HK-2 (cell line): ENCODE measurements around the gene UAP1L1.

Experiments
- DNase-seq: peaks from one replicate; pipeline ENCODE4 v3.0.0-alpha.2; 2018; ENCODE audit not compliant: unreplicated experiment

Gene UAP1L1

DNA sequence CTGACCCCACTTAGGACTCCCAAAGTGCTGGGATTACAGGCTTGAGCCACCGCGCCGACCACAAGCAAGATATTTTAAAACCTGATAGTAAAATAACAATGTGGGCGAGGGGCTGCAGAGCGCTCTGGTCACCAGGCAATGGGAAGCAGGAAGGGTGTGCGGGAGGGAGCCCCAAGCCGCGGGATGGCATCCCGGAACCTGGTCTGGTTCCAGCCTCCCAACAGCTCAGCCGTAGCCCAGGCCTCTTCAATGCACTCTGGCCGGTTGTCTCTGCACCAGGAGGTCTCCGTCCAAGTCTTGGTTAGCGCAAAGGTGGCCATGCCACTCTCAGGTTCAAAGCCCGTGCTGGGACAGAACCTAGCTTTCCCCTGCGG is 694 bp upstream of the UAP1L1 start:
- no peak for DNase-seq

DNA sequence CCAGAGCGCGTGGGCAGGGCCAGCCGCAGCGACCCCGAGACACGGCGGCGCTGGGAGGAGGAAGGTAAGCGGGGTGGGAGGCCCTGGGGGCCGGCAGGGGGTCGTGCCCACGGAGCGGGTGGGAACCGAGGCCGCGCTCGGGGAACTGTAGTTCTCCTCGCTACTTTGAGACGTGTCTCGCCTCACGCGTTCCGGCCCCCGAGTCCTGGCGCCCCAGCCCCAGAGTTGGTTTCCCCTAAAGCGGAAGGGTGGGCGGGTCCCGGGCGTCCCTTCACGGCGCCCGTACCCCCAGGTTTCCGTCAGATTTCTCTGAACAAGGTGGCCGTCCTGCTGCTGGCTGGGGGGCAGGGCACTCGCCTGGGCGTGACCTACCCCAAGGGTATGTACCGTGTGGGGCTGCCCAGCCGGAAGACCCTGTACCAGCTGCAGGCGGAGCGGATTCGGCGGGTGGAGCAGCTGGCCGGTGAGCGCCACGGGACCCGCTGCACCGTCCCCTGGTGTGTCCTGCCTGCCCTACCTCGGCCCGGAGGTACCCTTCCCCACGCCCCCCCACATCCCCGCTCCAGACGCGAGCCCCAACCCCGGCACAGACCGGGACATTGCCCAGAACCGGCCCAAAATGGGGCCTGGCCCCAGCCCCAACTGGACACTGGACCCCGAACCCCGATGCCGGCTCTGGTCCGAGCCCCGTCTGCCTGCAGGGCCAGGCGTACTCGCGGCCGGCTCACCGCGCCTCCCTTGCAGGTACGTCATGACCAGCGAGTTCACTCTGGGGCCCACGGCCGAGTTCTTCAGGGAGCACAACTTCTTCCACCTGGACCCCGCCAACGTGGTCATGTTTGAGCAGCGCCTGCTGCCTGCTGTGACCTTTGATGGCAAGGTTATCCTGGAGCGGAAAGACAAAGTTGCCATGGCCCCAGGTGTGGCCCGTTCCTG is 709 bp downstream of the UAP1L1 start:
- DNase-seq, result no peak

DNA sequence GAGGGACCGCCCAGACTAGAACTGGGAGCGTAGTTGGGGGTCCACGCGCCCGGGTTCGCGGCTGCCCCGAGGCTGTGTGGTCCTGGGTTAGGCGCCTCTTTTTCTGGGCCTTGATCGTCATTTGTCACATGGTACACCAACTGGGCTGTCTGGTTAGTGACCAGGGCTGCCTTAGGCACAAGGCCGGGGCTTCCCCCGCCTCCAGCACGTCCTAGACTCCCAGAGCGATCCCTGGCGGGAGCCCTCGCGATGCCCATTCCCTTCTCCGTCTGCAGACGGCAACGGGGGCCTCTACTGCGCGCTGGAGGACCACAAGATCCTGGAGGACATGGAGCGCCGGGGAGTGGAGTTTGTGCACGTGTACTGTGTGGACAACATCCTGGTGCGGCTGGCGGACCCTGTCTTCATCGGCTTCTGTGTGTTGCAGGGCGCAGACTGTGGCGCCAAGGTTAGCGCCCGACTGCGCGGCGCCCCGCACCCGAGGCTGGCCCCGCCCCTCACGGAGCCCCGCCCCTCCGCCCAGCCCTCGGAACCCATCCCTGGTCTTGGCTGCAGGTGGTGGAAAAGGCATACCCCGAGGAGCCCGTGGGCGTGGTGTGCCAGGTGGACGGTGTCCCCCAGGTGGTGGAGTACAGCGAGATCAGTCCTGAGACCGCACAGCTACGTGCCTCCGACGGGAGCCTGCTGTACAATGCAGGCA is 1.5 kb downstream of the UAP1L1 start:
- no peak for DNase-seq

DNA sequence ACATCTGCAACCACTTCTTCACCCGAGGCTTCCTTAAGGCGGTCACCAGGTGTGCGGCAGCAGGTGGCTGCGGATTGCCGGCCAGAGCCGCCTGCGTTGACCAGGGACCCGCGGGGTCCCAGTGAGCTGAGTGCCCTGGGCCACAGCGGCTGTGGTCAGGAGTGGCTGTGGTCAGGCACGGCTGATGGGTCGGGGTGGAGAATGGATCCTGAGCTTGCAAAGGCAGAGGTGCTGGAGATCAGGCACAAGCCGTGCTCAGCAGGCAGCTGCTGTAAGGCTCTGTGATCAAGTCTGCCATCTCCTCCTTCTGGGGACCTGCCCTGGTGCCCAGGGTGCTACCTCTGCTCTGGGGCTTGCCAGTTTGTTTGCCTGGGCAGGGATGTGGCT is 2.1 kb downstream of the UAP1L1 start:
- DNase-seq, result no peak

DNA sequence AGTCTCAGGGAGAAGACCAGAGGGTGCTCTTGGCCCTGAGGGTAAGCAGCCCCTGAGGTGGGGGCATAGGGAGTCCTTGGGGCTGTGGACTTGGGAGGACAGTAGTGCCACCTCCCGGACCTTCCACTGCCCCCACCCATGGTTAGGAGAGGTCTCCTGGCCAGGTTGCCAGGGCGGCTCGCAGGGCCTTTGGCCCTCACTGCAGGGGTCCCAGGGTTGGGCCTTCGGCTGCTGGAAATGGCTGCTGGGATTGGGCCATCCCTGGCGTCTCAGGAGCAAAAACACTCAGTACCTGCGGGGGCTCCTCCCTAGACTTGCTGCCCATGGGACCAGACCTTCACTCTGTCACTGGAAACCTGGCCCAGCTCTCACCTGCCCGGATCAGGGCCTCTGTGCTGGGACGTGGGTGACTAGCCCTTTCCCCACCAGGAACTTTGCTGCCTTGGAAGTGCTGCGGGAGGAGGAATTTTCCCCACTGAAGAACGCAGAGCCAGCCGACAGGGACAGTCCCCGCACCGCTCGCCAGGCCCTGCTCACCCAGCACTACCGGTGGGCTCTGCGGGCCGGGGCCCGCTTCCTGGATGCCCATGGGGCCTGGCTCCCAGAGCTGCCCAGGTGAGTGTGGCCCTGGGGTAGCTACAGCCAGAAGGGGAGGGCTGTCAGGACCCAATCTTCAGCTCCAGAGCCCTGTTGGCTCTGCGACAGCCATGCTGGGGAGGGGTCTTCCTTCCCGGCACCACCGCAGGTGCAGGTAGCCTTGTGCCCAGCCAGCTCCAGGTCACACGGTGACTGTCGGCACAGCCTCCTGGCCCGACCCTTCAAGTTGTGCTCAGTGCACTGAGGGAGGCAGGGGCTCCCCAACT is 3.2 kb downstream of the UAP1L1 start:
- DNase-seq, result no peak

DNA sequence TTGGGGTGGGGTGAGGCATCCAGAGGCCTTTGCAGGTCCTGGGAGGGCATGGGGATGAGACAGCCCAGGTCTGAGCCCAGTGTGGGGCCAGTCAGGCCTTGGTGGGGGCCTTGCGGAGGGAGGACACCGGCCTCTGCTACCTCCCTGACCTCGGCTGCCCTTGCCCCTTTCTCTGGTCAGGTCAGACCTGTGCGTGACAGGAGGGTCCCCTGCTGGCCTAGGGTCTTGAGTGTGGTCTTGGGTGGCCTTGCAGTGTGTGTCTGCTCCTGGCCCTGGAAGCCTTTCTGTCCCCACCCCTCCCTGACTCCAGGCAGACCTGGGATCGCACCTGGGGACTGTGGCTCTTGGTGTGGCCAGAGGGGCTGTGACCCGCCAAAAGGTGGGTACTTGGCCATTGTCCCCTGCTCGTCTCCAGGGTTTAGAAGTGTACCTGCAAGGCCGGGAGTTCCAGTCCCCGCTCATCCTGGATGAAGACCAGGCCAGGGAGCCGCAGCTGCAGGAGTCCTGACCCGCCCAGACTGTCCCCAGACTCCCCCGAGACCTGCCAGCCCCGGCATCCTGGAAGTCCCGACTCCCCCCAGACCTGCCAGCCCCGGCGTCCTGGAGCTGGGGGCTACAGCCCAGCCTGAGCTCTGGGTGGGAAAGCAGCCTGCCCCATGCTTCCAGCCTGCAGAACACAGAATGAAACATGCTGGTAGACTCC is 5.1 kb downstream of the UAP1L1 start:
- no peak for DNase-seq

DNA sequence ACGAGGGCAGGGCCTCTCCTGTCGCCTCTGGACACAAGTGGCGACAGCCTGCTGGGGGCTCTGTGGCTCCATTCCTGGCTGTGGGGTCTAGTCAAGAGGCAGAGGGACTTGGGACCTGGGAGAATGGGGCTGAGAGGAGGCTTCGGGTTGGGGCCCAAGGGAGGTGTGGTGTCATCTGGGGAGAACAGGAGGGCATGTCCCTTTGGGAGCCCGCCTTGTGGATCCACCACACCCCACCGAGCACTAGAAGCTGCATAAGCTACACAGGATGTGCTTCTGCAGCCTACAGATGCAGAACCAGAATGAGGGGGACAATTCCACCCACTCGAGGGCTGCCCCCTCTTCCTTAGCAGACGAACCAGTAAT is 5.6 kb downstream of the UAP1L1 start:
- no peak for DNase-seq

DNA sequence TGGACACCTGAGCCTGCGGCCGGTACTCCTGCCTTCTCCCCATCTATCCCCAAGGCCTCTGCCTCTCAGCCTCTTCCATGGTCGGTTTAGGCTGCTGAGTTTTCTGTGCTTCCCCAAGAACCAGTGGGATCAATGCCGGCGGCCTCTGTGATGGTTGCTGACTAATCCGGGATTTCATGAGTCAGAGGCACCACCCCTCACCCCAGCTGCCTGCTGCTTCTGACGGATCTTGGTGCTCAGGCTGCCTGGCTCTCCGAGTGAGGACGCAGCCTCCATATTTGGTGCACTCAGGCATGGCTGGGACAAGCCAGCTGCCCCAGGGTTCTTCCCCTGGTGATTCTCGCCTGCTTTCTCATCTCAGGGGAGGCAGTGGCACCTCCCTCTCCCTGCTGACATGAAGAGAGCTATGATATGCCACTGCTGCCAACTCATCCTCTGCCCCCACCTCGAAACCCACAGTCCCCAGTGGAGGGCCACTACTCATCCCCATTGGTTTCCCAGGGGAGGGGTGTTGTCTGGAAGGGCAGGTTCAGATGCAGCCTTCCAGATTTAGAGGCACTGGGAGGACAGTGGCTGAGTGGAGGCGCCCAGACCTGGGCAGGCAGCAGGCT is 6.2 kb downstream of the UAP1L1 start:
- peak; percentile 98 for DNase-seq

DNA sequence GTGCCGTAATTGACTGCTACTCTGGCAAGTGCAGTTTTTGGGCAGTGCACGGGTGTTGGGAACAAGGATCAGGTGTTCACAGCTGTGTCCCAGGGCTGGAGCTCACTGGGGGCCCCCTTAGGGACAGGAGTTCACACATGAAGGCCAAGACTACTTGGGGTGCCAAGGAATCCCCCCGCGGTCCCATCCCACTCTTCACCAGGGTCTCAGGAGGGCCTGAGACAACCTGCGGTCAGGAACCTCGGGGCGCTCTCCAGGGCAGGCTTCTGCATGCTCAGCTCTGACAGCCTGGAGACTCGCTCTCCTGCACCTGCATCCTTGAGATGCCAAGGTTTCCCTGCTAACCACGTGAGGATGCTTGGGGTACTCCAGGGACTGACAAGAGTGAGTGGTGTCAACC is 7.2 kb downstream of the UAP1L1 start:
- no peak for DNase-seq

DNA sequence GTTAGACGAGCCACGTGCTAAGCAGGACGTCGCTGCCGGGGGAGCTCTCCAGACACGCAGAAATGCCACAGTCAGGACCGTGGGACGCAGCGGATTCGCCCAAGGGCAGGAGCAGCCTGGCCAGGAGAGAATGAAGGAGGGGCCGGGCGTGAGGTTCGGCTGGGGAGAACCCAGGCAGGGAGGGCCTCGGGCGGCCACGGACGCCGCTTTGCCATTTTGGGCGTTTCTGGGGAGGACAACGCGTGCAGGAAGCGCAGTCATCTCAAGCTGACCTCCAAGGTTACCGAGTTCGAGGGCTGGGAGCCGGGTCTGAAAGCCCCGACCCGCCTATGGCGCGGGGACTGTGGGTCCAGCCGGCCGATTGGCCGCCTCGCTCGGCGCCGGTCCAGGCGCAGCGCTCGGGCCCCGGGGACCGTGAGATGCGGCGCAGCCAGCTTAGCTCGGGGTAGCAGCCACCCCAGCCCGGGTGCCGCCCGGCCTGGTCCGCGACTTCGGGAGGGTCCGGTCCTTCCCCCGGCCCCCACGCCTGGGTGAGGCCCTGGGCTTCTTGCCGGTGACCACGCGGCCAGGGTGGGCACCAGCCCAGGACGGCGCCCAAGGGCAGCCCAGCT is 8.7 kb downstream of the UAP1L1 start:
- peak; percentile 63 for DNase-seq

DNA sequence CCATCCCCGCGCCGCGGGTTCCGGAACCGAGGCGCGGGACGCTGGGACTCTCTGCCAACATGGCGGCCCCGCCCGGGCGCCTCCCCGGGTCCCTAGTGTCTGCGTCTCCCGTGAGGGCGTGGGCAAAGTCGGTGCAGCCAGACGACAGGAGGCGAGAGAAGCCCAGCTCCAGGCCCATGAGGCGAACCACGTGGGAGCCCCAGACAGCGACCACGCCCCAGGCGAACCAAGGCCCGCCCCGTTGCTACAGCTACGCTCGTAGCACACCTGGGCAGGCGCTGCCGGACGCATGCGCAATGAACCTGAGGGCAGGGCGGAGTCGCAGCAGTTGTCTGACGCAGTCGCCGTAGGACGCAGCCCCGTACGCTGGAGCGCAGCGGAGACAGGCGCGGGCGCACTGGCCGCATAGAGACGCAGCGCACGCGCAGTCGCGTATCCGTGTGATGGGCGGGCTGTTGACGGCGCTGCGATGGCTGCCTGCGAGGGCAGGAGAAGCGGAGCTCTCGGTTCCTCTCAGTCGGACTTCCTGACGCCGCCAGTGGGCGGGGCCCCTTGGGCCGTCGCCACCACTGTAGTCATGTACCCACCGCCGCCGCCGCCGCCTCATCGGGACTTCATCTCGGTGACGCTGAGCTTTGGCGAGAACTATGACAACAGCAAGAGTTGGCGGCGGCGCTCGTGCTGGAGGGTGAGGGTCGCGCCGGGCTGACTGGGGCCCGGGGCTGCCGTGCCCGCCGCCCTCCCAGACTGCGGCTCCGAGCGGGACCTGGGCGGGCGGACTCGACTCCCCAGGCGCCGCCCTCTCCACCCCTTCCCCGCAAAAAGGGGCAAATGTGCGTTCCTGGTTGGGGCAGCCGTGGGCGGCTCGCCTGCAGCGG is 9.5 kb downstream of the UAP1L1 start, which contains the start of gene MAN1B1:
TSS of gene MAN1B1 (plus strand) at position 455 of the 878 bp plus-strand sequence. CDS start at position 470, 15 bp downstream.
- peak; percentile 100 for DNase-seq

DNA sequence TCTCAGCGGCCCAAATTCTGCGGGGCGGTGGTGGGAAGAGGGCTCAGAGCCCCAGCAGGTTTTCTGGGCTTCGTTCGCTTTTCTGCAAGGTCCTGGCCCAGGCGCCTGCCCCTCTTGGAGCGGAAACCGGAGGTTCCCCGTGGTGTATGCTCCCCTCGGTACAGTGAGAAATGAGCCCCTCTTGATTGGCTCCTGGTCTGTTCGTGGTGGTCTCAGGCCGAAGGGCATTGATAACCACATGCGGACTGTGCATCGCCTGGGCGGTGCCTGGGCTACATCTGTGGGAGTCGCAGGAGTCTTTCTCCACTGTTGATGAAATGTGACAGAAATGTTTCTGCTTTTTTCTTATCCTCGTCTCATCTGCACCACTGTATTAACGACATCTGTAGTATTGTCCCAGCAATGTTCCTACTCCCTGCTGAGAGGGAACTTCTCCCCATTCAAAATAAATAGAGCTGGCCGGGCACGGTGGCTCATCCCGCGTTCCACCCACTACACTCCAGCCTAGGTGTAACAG is 10.2 kb downstream of the UAP1L1 start:
- DNase-seq, result no peak

DNA sequence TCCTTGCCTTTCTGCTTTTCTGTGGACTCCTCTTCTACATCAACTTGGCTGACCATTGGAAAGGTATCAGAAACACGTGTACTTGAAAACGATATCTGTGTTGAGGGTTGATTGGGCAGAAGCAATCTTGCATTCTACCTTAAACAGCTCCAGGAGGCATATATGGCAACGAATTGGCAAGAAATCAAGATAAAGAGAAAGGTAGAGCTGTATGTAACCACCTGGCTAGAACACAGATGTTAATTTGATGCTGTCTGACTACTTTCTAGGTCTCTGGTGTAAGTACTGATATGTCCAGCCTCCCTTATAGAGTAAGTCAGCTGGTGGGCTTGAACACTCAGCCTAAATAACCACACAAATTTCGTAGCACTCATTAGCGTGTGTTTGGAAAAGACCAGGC is 10.8 kb downstream of the UAP1L1 start:
- DNase-seq, result no peak

DNA sequence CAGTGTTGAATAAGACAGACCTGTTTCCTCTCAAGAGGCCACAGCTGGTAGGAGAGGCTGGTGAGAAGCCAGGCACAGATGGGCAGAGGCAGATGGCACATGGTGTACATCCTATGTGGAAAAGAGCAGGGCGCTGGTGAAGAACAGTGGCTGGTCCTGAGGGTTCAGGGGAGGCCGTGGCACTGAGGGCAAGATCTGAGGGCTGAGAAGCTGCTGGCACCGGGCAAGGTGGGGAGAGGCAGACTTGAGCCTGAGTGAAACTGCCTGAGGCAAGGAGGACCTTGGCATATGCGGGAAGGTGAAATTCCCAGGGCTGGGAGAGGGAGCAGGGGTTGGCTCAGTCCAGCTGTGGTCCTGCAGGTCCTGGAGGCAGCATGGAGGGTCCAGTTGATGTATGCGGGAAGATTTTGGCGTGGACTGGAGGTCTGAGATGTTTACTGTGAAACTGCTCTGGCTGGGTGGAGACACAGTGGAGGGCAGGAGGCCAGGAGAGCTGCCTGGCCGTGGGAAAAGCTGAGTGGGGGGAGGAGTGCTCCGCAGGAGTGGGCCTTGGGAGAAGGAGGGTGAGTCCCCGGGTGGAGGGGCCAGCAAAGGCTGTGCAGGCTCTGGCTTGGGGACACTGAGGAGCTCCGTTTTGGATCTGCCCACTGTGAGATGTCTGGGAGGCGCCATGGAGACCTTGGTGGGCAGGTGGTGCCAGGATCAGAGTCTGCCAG is 12.1 kb downstream of the UAP1L1 start:
- no peak for DNase-seq

DNA sequence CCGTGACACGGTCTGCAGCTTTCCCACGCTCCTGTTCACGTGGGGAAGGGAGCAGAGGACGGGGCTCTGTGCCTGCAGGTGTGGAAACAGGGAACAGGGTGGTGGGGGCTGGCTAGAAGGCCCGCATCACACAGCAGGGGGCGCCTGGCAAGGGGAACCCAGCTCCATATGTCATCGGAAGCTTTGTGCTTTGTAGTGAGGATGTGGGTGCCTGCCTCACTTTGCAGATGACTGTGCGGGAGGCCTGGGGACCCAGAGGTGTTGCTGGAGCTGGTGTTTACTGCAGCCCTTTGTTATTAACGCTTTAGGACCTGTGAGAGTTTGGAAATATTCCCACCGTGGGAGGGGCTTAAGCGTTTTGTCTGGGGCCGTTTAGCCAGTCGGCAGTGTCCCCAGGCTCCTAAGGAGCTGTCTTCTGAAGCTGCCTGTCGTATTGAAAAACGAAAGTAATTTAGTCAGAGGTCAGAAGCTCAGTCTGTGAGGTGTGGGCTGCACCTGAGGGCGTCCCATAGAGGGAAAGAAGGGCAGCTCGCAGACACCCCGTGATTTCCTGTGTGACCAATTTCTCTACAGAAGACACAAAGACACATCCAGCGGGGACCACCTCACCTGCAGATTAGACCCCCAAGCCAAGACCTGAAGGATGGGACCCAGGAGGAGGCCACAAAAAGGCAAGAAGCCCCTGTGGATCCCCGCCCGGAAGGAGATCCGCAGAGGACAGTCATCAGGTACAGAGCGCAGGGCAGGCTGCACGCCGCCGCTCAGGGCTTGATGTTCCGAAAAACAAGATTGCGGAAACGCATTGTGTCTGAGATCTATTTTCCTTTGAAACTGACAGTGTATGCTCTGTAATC is 18.6 kb downstream of the UAP1L1 start:
- no peak for DNase-seq

DNA sequence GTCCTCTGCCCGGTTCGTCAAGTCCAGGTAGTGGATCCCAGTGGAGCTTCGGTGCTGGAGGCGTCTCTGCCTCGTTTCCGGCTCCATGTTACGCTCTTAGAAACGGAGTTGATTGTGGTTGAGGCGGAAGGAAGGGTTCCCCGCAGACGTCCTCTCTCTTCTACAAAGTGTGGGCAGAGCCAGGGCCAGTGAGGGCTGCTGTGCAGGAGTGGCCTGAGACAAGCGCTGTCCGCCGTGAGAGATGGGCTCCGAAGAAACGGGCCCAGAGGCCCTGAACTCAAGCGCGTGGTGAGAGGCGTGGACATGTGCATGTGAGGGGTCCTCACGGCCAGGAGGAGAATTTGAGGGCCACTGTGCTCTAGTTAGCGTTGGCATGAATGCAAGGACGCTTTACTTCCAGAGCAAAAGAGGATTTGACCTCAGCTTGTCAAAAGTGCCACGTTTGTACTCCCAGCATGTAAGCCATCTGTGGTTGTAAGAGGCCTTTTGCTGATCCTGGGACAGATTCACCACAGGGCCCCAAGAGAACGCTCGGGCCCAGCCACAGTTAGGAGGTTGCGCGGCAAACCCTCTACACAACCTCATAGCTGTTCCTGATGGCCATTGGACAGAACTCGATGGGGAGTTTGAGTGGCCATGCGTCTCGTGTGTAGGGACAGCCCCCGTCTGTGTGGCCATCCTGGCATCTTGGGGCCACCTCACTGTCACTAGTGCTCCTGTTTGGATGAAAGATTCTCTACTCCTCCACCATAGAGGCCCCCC is 19.6 kb downstream of the UAP1L1 start:
- no peak for DNase-seq
